K562 (cell line): ENCODE measurements around the gene P2RX3. TPM values are rescaled to one million over a fixed set of nuclear protein-coding genes. Genes with fewer than 3 reads are reported as not detected.

Source experiments
- ARHGAP35 ChIP-seq: fragments of 450-650 bp; IDR thresholded peaks from 2 replicates; pipeline ENCODE4 v1.6.1; 2018; ENCODE audit not compliant: partially characterized antibody
- ELF1 ChIP-seq: fragments of 200-800 bp; sonication (Bioruptor generic); IDR thresholded peaks from 2 replicates; pipeline ENCODE4 v1.6.1; 2016; ENCODE audit warnings: missing genetic modification characterization, missing compliant biosample characterization
- ERF ChIP-seq: fragments of 450-650 bp; formaldehyde crosslinking; IDR thresholded peaks from 2 replicates; pipeline ENCODE4 v1.4.0; 2020; ENCODE audit warnings: mild to moderate bottlenecking, mixed read lengths
- KDM1A ChIP-seq, 2 experiments: fragments of 450-650 bp; IDR thresholded peaks; 2 replicates each; pipeline ENCODE4 v1.6.1; 2016; ENCODE audit warnings: mild to moderate bottlenecking in 2 of 2
- RCOR1 ChIP-seq, 2 experiments: IDR thresholded peaks; 2 replicates each; pipeline ENCODE4 v1.6.1; 2012; ENCODE audit warnings: low read depth in 2 of 2, low read length in 2 of 2, borderline replicate concordance in 1 of 2, improper control_type of control experiment in 1 of 2
- SETDB1 ChIP-seq: IDR thresholded peaks from one replicate; pipeline ENCODE4 v1.6.1; 2012; ENCODE audit warnings: low read length, control low read depth, inconsistent platforms
- SP1 ChIP-seq: sonication (generic); formaldehyde crosslinking; IDR thresholded peaks from 2 replicates; pipeline ENCODE4 v1.8.1; 2022; ENCODE audit warnings: mild to moderate bottlenecking, missing genetic modification reagents
- polyA plus RNA-seq, 8 experiments: library from polyadenylated mRNA; depleted of rRNA in 4 of 8; stranded (reverse) in 5 of 8; unstranded in 3 of 8; fragments of >200 nt; fragmentation: Nextera tagmentation in 2 of 8; fragmentation: Illumina TruSeq in 1 of 8; extraction: Ambion mirVana in 2 of 8; extraction: Trizol in 1 of 8; gene quantifications; 2 replicates each; pipeline versions ENCODE4 v1.2.1 to v1.2.3, GENCODE V29; 2011 to 2014; ENCODE audit warnings: inconsistent platforms in 1 of 8, missing spikeins in 1 of 8
- total RNA-seq, 7 experiments: library from RNA; depleted of rRNA in 6 of 7; stranded (reverse); fragments of >200 nt in 6 of 7; fragmentation: Illumina TruSeq in 2 of 7; extraction: Trizol in 2 of 7; gene quantifications; 2 replicates each; pipeline versions ENCODE4 v1.2.1 to v1.2.3, GENCODE V29; 2011 to 2021; ENCODE audit warnings: low replicate concordance in 1 of 7
- TF ChIP-seq, protein P1 (sequence below): fragments of 450-650 bp; IDR thresholded peaks from 2 replicates; pipeline ENCODE4 v1.6.1; 2017; ENCODE audit warnings: antibody characterized with exemption, mild to moderate bottlenecking
- TF ChIP-seq, protein P2 (sequence below): fragments of 450-650 bp; IDR thresholded peaks from 2 replicates; pipeline ENCODE4 v1.6.1; 2016; ENCODE audit warnings: missing biosample characterization, missing genetic modification characterization
- TF ChIP-seq, protein P3 (sequence below): sonication (generic); formaldehyde crosslinking; IDR thresholded peaks from 2 replicates; pipeline ENCODE4 v1.4.0; 2020; ENCODE audit warnings: mild to moderate bottlenecking, missing genetic modification reagents
- TF ChIP-seq, protein P4 (sequence below): sonication (generic); formaldehyde crosslinking; IDR thresholded peaks from 2 replicates; pipeline ENCODE4 v1.8.0; 2022; ENCODE audit warnings: mild to moderate bottlenecking, missing genetic modification reagents
- TF ChIP-seq, protein P5 (sequence below): fragments of 450-650 bp; IDR thresholded peaks from 2 replicates; pipeline ENCODE4 v1.7.0; 2016; ENCODE audit warnings: borderline replicate concordance

The P2RX3 gene
- total and polyA plus RNA-seq, 9 of the 15 experiments (the other 6 are each of a cell fraction or from before 2014, with no cell fraction given) = not detected

DNA sequence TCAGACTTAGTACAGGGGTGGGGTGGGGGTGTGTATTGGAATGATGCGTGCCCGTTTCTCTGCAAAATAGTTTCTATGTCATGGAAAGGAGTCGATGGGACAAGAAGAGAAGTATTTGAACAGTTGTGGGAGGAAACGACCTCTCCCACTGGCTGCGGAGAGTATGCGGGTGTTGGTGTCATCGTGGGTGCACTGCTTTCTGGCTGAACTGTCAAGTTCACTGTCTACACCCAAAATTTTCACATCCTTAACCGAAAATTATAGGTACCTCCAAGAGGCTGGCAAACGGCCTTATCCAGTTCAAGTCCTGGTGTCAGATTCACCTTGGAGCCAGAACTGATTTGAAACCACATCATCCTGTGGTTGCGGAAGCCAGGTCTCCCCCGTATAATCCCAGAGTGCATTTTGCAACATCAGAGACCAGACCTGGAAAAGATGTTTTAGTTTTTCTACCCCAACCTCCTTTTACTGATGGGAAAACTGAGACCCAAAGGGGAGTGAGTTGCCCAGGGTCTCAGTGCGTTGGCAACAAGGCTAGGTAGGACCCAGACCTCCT is 2.0 kb upstream of the P2RX3 start (continued):
- TF ChIP-seq, protein P1, sequence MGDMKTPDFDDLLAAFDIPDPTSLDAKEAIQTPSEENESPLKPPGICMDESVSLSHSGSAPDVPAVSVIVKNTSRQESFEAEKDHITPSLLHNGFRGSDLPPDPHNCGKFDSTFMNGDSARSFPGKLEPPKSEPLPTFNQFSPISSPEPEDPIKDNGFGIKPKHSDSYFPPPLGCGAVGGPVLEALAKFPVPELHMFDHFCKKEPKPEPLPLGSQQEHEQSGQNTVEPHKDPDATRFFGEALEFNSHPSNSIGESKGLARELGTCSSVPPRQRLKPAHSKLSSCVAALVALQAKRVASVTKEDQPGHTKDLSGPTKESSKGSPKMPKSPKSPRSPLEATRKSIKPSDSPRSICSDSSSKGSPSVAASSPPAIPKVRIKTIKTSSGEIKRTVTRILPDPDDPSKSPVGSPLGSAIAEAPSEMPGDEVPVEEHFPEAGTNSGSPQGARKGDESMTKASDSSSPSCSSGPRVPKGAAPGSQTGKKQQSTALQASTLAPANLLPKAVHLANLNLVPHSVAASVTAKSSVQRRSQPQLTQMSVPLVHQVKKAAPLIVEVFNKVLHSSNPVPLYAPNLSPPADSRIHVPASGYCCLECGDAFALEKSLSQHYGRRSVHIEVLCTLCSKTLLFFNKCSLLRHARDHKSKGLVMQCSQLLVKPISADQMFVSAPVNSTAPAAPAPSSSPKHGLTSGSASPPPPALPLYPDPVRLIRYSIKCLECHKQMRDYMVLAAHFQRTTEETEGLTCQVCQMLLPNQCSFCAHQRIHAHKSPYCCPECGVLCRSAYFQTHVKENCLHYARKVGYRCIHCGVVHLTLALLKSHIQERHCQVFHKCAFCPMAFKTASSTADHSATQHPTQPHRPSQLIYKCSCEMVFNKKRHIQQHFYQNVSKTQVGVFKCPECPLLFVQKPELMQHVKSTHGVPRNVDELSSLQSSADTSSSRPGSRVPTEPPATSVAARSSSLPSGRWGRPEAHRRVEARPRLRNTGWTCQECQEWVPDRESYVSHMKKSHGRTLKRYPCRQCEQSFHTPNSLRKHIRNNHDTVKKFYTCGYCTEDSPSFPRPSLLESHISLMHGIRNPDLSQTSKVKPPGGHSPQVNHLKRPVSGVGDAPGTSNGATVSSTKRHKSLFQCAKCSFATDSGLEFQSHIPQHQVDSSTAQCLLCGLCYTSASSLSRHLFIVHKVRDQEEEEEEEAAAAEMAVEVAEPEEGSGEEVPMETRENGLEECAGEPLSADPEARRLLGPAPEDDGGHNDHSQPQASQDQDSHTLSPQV = no peak
- TF ChIP-seq ARHGAP35 = no peak
- TF ChIP-seq, protein P2, sequence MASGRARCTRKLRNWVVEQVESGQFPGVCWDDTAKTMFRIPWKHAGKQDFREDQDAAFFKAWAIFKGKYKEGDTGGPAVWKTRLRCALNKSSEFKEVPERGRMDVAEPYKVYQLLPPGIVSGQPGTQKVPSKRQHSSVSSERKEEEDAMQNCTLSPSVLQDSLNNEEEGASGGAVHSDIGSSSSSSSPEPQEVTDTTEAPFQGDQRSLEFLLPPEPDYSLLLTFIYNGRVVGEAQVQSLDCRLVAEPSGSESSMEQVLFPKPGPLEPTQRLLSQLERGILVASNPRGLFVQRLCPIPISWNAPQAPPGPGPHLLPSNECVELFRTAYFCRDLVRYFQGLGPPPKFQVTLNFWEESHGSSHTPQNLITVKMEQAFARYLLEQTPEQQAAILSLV (tag) = 0 out of 2 replicates have a peak, but pooled peaks have one; percentile 11
- TF ChIP-seq ELF1 = peak; percentile 35
- TF ChIP-seq, protein P3, sequence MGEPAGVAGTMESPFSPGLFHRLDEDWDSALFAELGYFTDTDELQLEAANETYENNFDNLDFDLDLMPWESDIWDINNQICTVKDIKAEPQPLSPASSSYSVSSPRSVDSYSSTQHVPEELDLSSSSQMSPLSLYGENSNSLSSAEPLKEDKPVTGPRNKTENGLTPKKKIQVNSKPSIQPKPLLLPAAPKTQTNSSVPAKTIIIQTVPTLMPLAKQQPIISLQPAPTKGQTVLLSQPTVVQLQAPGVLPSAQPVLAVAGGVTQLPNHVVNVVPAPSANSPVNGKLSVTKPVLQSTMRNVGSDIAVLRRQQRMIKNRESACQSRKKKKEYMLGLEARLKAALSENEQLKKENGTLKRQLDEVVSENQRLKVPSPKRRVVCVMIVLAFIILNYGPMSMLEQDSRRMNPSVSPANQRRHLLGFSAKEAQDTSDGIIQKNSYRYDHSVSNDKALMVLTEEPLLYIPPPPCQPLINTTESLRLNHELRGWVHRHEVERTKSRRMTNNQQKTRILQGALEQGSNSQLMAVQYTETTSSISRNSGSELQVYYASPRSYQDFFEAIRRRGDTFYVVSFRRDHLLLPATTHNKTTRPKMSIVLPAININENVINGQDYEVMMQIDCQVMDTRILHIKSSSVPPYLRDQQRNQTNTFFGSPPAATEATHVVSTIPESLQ (CRISPR knock-in tag) = 0 out of 2 replicates have a peak, but pooled peaks have one; percentile 10
- TF ChIP-seq, protein P4, sequence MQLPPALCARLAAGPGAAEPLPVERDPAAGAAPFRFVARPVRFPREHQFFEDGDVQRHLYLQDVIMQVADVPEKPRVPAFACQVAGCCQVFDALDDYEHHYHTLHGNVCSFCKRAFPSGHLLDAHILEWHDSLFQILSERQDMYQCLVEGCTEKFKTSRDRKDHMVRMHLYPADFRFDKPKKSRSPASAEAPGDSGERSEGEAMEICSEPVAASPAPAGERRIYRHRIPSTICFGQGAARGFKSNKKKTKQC = 0 out of 2 replicates have a peak, but pooled peaks have one; percentile 6
- TF ChIP-seq ERF (CRISPR knock-in tag) = 0 out of 2 replicates have a peak, but pooled peaks have one; percentile 34
- TF ChIP-seq SP1 (CRISPR knock-in tag) = 0 out of 2 replicates have a peak, but pooled peaks have one; percentile 26
- TF ChIP-seq SETDB1 = no peak
- TF ChIP-seq RCOR1 (IDR thresholded peaks at IDR 0.05; ENCODE audit: borderline replicate concordance in 1 of 2, low read depth in 2 of 2, low read length in 2 of 2) = peak in 1 of 2 experiments; percentile 72; a peak in 2 of 4 replicates
- TF ChIP-seq KDM1A (IDR thresholded peaks at IDR 0.05) = peak; percentile 77 to 78
- TF ChIP-seq, protein P5, sequence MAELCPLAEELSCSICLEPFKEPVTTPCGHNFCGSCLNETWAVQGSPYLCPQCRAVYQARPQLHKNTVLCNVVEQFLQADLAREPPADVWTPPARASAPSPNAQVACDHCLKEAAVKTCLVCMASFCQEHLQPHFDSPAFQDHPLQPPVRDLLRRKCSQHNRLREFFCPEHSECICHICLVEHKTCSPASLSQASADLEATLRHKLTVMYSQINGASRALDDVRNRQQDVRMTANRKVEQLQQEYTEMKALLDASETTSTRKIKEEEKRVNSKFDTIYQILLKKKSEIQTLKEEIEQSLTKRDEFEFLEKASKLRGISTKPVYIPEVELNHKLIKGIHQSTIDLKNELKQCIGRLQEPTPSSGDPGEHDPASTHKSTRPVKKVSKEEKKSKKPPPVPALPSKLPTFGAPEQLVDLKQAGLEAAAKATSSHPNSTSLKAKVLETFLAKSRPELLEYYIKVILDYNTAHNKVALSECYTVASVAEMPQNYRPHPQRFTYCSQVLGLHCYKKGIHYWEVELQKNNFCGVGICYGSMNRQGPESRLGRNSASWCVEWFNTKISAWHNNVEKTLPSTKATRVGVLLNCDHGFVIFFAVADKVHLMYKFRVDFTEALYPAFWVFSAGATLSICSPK = 0 out of 2 replicates have a peak, but pooled peaks have one; percentile 62
